CD4-positive, alpha-beta T cell treated with Interferon alpha-2 for 1 hour (primary cell): Measurements from ENCODE around the gene BICRAL.
A peak's percentile ranks its signal among the peaks of the same experiment; 100 is the strongest.
"Not testable (repeated sequence)": the region's sequence is repeated elsewhere in the genome, so short reads cannot be mapped to it uniquely, and the experiment has no call there.

Experiments
- DNase-seq, 2 donors: peaks; one replicate each; pipeline ENCODE4 v3.0.0-alpha.2; 2020 to 2022

The BICRAL gene

DNA sequence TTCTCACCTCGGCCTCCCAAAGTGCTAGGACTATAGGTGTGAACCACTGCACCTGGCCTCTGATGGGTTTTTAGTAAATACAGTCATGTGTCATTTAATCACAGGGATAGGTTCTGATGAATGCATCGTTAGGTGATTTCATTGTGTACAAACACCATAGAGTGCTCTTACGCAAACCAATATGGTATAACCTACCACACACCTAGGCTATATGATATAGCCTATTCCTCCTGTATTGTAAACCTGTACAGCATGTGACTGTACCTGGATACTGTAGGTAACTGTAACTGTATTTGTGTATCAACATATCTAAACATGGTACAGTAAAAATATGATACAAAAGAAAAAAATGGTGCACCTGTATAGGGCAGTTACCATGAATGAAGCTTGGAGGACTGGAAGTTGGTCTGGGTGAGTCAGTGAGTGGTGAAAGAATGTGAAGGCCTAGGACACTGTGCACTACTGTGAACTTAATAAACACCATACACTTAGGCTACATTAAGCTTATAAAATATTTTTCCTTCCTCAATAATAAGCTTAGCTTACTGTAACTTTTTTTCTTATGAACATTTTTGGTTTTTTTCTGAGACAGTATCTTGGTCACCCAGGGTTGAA, 10.0 kb downstream of the BICRAL start:
- DNase-seq, result no peak

DNA sequence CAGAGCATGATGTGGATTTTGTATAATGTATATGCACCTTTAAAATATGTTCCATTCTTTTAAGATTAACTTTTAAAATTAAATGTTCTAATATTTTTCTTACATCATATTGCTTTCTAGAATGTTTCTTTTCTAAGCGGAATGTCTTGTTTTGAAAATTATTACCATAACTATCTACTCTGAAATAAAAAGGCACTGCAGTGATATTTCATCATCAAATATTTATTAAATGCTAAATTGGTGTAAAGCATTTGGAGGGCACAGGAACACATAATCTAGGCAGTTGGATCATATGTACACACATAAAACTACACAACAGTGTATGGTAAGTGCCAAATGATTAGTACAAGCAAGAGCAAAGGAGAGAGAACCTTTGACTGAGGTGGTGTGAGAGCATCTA, 13.8 kb downstream of the BICRAL start:
- no peak for DNase-seq

DNA sequence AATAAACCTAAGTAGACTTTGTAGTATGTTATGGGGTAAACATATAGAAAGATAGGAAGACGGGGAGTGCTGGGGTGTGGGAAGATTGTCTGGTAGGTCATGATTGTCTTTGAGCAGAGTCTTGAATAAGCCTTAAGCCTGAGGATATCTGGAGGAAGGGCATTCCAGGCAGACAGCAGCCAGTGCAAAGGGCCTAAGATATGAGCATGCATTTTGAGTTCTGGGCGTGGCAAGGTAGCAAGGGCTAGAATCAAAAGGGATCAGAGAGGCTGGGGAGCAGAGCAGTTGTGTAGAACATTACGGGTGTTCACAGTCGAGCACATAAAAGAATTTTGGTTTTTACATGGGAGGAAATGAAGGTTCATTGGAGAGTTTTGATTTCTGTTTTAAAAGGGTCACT, 14.3 kb downstream of the BICRAL start:
- no peak for DNase-seq

DNA sequence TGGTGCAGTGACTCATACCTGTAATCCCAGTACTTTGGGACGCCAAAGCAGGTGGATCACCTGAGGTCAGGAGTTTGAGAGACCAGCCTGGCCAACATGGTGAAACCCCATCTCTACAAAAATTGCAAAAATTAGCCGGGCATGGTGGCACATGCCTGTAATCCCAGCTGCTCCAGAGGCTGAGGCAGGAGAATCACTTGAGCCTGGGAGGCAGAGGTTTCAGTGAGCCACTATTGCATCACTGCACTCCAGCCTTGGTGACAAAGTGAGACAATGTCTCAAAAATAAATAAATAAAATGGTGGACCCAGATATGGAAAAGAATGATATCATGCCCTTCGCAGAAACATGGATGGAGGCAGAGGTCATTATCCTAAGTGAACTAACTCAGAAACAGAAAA, 15.8 kb downstream of the BICRAL start:
- DNase-seq, result not testable (repeated sequence)

DNA sequence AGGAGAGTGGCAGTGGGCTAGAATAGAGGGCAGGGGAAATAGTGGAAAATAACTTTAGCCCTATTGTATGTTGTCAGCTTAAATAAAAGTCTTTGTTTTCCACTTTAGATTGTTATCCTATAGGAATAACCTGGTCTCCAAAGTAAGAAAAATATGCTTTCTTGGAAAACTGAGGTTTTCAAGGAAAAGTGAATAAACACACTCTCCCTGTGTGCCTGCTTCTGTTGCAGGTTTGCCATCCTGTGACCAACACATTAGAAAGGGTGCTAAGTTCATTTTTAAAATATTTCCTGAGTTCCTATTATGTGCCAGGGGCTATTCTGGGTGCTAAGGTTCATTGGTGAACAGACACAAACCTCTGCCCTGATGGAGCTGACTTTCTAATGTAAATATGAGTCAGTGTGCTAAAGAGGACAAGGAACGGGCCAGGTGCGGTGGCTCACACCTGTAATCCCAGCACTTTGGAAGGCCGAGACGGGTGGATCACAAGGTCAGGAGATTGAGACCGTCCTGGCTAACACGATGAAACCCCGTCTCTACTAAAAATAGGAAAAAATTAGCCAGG, 23.5 kb downstream of the BICRAL start:
- DNase-seq, result no peak

DNA sequence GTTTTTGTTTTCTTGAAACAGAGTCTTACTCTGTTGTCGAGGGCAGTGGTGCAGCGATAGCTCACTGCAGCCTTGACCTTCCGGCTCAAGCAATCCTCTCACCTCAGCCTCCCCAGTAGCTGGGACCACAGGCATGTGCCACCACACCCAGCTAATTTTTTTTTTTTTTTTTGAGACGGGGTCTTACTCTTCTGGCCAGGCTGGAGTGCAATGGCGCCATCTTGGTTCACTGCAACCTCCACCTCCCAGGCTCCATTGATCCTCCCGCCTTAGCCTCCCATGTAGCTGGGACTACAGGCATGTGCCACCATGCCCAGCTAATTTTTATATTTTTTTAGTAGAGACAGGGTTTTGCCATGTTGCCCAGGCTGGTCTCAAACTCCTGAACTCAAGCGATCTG, 24.5 kb downstream of the BICRAL start:
- DNase-seq, result not testable (repeated sequence)

DNA sequence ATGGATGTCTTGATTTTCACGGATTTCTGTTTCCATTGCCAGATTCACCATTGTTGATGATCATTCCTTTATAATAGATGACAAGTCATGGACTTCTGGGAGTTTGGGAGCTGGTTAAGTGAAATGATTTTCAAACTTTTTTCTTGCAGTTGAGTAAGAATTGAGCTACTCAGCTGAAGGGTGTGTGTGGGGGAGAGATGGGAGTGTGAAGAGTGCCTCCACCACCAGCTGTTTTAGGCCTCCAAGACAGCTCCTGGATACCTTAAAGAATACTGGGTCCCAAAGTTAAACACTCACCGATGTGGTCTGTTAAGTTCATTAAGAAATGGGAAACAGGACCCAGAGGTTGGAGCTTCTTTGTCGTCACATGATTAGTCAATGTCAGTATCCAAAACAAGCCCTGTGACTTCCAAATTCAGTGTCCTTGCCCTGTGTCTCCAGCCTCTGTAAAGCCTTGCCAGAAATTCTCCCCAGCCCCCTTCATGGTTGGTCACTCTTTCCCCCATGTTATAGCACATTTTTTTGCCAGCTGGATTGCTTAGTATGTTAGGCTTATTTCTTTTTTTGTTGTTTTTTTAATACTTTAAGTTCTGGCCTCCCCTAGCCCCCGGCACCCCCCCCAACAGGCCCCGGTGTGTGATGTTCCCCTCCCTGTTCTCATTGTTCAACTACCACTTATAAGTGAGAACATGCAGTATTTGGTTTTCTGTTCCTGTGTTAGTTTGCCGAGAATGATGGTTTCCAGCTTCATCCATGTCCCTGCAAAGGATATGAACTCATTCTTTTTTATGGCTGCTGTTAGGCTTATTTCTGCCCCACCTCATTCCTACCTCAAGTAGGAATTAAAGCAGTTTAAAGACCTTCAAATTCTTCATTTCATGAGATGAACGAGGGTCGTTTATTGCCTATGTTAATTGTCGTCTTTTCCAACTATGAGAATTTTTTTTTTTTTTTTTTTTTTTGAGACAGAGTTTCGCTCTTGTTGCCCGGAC, 26.9 kb downstream of the BICRAL start:
- no peak for DNase-seq

DNA sequence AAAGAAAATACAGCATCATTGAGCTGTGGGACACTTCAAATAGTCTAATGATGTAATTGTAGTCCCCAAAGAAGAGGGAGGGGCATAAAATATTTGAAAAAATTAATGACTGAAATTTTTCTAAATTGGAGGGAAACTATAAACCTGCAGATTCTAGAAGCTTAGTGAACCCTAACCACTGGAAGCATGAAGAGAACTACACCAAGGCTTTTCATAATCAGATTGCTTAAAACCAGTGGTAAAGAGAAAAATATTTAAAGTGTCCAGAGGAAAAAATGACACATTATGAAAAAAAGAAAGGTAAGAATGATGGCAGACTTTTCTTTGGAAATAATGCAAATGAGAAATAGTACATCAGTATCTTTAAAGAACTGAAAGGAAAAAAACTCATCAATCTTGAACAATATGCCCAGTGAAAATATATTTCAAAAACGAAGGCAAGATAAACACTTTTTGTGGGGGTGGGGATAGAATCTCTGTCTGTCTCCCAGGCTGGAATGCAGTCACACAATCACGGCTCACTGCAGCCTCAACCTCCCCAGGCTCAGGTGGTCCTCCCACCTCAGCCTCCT, 31.3 kb downstream of the BICRAL start:
- no peak for DNase-seq

DNA sequence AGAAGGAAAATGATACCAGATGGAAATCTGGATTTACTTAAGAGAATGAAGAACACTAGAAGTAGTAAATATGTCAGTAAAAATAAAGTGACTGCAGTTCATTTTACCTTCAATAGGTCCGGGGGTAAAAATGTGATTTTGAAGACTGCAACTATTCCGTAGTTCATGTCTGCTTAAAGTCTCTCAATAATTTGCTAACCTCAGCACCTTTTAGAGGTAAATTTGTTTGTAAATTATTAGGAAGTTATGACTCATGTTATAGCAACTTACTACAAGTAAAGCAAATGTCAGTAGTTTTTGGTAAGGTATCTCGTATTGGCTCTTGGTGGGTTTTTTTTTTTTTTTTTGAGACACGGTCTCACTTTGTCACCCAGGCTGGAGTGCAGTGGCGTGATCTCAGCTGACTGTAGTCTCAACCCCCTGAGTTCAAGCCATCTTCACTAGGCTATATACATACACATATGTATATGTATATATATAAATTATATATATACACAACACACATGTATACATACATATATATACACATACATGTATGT, 32.1 kb downstream of the BICRAL start:
- DNase-seq, result no peak

DNA sequence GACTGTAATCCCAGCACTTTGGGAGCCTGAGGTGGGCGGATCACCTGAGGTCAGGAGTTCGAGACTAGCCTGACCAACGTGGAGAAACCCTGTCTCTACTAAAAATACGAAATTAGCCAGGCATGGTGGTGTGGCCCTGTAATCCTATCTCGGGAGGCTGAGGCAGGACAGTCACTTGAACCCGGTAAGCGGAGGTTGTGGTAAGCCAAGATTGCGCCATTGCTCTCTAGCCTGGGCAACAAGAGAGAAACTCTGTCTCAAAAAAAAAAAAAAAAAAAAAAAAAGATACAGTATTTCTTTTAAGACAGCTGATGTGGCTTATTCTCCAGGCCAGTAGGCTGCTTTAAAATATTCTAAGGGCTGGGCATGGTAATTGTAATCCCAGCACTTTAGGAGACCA, 33.9 kb downstream of the BICRAL start:
- not testable (repeated sequence) for DNase-seq

DNA sequence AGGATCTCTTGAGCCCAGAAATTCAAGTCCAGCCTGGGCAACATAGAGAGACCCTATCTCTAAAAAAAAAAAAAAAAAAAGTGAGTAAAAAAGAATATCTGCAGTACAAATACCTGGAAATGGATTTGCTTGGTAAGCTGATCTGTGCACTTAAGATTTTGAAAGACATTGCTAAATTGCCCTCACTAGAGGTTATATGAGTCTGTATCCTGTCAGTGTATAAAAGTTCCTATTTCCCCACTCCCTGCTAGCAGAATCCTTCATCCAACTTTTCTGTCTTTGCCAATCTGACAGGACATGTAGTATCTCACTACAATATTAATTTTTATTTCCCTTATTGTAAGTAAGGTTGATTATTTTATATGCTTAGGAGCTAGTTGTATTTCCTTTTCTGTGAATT, 36.1 kb downstream of the BICRAL start:
- no peak for DNase-seq

DNA sequence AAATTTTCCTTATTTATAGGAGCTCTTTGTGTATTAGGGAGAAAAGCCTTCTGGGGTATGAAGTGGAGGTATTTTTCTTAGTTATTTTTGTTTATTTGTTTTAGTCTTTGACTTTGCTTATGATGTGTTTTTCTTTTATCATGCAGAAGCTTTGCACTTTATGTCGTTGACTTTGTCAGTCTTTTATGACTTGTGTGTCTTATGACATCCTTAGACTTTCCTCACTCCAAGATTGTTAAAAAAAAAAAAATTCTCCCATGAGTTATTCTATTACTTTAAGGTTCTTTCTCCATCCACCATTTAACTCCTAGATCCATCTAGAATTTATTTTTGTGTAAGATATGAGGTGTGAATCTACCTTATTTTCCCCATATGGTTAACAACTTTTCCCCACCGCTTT, 36.6 kb downstream of the BICRAL start:
- DNase-seq, result no peak

DNA sequence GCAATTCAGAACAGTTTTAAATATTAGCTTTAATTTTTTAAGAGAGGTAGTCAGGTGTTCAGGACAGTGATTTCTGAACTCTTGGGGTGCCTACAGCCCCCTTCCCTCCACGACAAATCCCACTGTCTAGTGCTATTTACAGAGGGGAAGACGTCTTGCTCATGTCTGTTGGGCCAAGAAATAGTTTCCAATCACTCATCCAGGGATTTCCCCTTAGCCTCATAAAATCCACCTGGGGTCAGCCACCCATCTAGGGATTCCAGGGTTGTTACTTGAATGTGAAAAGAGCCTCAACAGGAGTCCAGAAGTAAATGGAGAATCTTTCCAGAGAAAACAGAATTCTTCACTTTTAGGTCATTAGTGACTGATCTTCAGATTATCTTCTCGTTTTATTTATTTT, 37.0 kb downstream of the BICRAL start:
- DNase-seq, result no peak

DNA sequence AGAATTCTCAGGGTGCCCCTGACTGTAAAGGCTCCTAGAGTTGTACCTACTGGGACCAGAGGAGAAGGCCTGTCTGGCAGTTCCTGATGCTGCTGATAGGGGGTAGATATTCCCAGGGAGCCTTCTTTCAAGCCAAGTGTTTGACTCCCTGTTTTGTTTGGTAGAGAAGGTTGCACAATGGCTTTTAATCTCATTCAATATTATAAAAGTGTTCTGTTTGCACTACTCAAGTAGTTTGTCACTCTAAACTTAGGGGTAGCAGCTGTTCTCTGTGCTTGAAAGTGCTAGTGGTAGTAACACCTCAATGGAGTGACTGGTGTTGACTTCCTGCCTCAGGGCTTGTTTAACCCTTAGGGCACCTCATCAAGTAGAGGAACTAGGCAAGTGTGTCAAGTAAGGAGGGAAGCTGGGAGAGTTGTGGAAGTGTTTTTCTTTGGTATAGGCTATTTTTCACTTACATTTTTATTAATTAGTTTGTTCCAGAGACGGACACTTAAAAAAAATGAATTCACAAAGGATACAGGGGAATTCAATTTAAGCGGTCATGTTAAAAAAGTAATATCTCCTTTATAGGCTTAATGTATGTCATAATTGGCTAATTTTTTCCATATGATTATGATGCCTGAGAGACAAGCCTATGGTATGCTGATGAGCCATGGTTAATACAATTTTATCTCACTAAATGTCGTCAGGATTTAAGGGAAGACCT, 38.1 kb downstream of the BICRAL start:
- peak in 1 of 2 donors; percentile 32 for DNase-seq

DNA sequence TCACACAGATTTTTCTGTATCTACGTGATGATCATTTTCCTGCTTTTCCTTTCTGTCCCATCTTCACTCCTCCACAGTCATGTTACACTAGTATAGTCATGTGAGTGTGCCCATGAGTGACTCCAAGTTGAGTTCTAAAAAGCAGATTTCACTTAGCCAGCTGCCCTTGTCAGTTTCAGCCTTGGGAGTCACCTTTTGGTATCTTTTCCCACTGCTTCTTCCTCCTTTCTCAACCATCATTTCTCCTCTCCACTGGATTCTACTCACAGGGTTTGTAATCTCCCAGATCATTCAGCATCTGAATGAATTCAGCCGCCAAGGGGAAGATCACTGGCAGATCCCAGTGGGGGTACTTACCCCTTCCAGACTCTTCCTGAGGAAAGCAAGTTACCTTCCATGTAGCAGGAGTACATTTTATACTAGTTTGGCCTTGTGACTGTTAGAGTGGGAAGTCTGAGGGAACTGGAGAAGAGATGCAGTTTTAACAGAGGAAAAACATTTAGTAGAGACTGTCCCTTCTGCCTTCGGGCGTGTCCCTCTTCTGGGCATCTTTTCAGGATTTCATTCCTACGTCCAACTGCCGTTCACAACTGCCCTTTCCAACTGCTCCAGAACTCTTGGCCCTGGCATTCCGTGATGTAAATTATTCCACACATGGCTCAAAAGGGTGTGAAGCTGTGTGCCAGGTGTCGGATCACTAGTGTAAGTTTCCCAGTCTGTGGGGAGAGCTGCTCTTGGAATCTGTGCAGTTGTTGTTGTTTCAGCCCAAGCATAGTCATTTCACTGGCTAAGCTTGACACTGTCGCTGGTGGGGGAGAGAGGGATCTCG, 38.9 kb downstream of the BICRAL start:
- no peak for DNase-seq

DNA sequence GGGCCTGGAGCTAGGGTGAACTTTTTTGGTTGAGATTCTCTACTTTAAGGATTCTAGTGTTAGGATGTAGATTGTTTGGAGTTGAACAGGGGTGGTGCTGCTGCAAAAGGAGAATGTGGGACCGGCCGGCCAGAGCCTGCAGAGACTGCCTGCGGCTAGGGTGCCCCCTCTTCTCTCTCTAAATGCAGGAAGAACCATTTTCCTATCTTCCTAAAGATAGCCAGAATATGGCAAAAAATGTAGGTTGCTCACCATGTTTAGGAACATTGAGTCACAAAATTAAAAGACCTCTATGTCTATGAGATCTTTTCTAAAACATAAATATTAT, 39.5 kb downstream of the BICRAL start:
- DNase-seq, result no peak

DNA sequence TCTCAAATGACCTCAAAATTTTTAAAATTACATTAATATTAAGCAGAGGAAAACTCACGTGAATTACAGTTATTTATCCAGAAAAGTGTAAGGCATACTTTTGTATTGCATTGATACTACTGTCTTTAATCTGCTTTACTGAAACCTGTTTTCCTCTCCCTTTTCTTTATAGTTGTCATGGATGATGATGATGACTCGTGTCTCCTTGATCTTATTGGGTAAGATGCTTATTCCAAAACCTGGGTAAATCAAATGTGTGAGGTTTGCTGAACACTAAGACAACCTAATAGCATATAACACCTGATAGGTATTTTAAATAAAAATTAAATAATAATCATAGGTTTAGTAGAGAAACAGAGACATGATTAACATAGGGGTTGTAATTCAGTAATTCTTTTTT, 40.0 kb downstream of the BICRAL start:
- DNase-seq, result no peak

DNA sequence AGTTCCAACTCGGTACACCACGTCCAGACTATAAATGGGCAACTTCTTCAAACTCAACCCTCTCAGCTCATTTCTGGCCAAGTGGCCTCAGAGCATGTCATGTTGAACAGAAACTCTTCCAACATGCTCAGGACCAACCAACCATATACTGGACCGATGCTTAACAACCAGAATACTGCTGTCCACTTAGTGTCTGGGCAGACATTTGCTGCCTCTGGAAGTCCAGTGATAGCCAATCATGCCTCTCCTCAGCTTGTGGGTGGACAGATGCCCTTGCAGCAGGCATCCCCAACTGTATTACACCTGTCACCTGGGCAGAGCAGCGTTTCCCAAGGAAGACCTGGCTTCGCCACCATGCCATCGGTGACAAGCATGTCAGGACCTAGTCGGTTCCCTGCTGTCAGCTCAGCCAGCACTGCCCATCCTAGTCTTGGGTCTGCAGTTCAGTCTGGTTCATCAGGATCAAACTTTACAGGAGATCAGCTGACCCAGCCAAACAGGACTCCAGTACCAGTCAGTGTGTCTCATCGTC, 47.8 kb downstream of the BICRAL start:
- no peak for DNase-seq

DNA sequence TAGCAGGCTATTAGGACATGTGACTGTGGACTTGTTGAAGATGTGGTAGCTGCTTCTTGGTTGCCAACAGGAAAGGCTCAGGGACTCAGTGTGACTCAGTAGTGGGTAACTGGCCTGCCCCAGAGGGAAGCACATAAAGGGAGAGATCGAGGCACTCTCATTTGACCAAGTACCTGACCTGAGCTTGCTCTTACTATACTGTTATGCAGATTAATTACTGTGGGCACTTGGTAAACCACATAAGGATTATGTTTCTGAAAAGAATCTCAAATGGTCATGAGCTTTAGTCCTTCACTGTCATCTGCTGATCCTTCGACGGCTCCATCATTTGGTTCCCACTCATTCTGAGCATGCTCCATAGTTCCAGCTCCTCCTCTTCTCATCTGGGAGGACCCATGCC, 49.4 kb downstream of the BICRAL start:
- DNase-seq, result no peak

DNA sequence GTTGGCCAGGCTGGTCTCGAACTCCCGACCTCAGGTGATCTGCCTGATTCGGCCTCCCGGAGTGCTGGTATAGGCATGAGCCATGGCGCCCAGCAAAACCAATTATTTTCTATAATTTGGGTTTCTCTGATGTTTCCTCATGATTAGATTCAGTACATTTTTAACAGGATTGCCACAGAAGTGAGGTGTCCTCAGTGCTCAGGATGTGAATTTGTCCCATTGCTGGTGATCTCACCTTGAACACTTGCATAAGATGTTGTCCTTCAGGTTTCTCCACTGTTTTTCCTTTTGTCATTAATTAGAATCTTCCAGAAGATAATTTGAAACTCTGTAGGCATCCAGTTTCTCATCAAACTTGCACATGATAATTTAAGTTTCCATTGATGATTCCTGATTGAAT, 52.2 kb downstream of the BICRAL start:
- no peak for DNase-seq

DNA sequence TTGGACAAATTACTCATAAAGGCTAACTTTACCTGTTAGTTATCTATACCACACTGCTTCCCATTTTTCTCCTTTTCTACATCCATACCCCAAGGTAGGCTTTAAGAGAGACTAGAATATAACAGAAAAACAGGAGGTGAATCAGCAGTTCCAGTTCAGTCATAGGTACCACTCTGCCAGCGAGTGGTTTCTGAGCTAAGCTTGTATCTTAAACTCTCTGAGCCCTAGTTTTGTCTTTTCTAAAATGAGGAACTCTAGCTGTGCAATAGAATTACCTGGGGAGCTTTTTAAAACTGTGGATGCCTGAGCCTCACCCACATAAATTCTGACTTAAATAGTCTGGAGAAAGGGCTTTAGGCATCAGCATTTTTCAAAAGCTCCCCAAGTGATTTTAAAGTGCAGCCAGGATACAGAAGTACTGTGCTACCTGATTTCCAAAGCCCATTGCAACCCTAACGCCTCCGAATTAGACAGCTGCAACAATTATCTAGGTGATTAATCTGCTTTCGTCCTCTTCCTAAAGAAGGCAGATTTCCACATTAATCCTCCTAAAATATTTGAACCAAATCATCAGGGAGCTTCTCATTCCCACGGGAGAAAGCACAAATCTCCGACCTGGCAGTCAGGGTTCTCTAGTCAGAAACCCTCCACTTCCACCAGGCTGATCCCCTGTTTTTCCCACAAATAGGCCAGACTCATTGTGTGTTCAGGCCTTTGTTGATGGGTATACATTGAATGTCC, 60.2 kb downstream of the BICRAL start:
- no peak for DNase-seq
